HepG2 (cell line): ENCODE data around the gene OR52K1. TPM values are rescaled to one million over a fixed set of nuclear protein-coding genes. Genes with fewer than 3 reads are reported as not detected.

Source experiments
- ATAC-seq: fragments of 200-7000 bp; cut with Tn5 transposase; 3 replicates; pipeline ENCODE4 v1.9.1; 2020; ENCODE audit warnings: mild to moderate bottlenecking, moderate library complexity
- BruUV-seq: library from RNA; stranded (reverse); fragments of 400-500 nt; replicated peaks from 2 replicates; lab custom pipeline; 2021; lab: Mats Ljungman, UMichigan
- CTCF ChIA-PET: fragments of 300-600 bp; formaldehyde crosslinking; extraction: SDS; loops from one replicate; lab custom pipeline; 2021; ENCODE audit warnings: low total read pairs, inconsistent platforms, low intra/inter-chr PET ratio; lab: Yijun Ruan, JAX
- POLR2A ChIA-PET: fragments of 350-600 bp; sonication (Branson Sonifier 250); formaldehyde crosslinking; loops from one replicate; lab custom pipeline; 2020; ENCODE audit warnings: antibody characterized with exemption, inconsistent platforms; lab: Yijun Ruan, JAX
- DNase-seq: peaks from one replicate; pipeline ENCODE4 v3.0.0-alpha.2; 2015; ENCODE audit warnings: low spot score
- FAIRE-seq: peaks from 3 replicates; lab custom pipeline; 2011; peaks lifted over from hg19 to GRCh38; lab: Jason Lieb, UNC
- H2AFZ ChIP-seq: one replicate; pipeline ENCODE4 v1.6.1; 2011; ENCODE audit warnings: low read length, inconsistent platforms
- H3K27ac ChIP-seq: fragments of 300-600 bp; 3 replicates; pipeline ENCODE4 v1.8.0; 2011; ENCODE audit warnings: mixed run types, mild to moderate bottlenecking, mixed read lengths, low read length, inconsistent platforms; ENCODE audit not compliant: insufficient read depth; ENCODE audit errors: extremely low read length
- H3K27me3 ChIP-seq, 2 experiments: fragments of 200-600 bp in 1 of 2; 2 replicates in 1 of 2; 3 replicates in 1 of 2; pipeline versions ENCODE4 v1.6.0 to v1.8.0; 2011; ENCODE audit warnings: low read length in 2 of 2, mild to moderate bottlenecking in 2 of 2, moderate library complexity in 2 of 2, inconsistent platforms in 1 of 2; ENCODE audit not compliant: insufficient read depth in 2 of 2, control insufficient read depth in 1 of 2
- H3K36me3 ChIP-seq, 2 experiments: fragments of 200-600 bp in 1 of 2; replicated peaks in 1 of 2; 2 replicates in 1 of 2; 3 replicates in 1 of 2; pipeline versions ENCODE4 v1.5.1 to v1.8.0; 2011; ENCODE audit warnings: low read length in 2 of 2, inconsistent platforms in 1 of 2; ENCODE audit not compliant: insufficient read depth in 2 of 2, control insufficient read depth in 1 of 2
- H3K4me1 ChIP-seq: 2 replicates; pipeline ENCODE4 v1.5.1; 2012; ENCODE audit warnings: low read length, inconsistent platforms; ENCODE audit not compliant: insufficient read depth
- H3K4me2 ChIP-seq: 2 replicates; pipeline ENCODE4 v1.6.0; 2011; ENCODE audit warnings: low read depth, low read length, inconsistent platforms
- H3K4me3 ChIP-seq, 3 experiments: fragments of 200-600 bp in 1 of 3; sonication (generic), shearing (Covaris generic) in 1 of 3; replicated peaks in 1 of 3; 2 replicates each; pipeline ENCODE4 v1.5.1; 2011 to 2016; ENCODE audit warnings: low read length in 3 of 3, inconsistent platforms in 2 of 3, low read depth in 2 of 3, mild to moderate bottlenecking in 2 of 3, control low read depth in 1 of 3, mixed read lengths in 1 of 3; ENCODE audit not compliant: insufficient read depth in 1 of 3
- H3K79me2 ChIP-seq: one replicate; pipeline ENCODE4 v1.6.1; 2011; ENCODE audit warnings: low read length, inconsistent platforms; ENCODE audit not compliant: insufficient read depth
- H3K9ac ChIP-seq: 2 replicates; pipeline ENCODE4 v1.6.0; 2011; ENCODE audit warnings: mild to moderate bottlenecking, low read depth, low read length, inconsistent platforms; ENCODE audit not compliant: insufficient read depth
- H3K9me3 ChIP-seq: 2 replicates; pipeline ENCODE4 v1.5.1; 2012; ENCODE audit warnings: mild to moderate bottlenecking, low read length
- H4K20me1 ChIP-seq: 2 replicates; pipeline ENCODE4 v1.6.0; 2011; ENCODE audit warnings: inconsistent platforms, mild to moderate bottlenecking, low read length, moderate library complexity; ENCODE audit not compliant: insufficient read depth
- CBX1 ChIP-seq: IDR thresholded peaks from one replicate; pipeline ENCODE4 v1.6.1; 2016; ENCODE audit warnings: antibody characterized with exemption, low read depth
- HIVEP1 ChIP-seq: sonication (generic); formaldehyde crosslinking; IDR thresholded peaks from 2 replicates; pipeline ENCODE4 v1.4.0; 2020; ENCODE audit warnings: mild to moderate bottlenecking, missing genetic modification reagents
- RNF2 ChIP-seq: fragments of 450-650 bp; conservative IDR thresholded peaks from 2 replicates; pipeline ENCODE4 v1.6.1; 2016; ENCODE audit warnings: low read depth
- SATB2 ChIP-seq: sonication (generic); formaldehyde crosslinking; IDR thresholded peaks from 2 replicates; pipeline ENCODE4 v1.5.0; 2020; ENCODE audit warnings: missing genetic modification reagents
- SCMH1 ChIP-seq: sonication (generic); formaldehyde crosslinking; IDR thresholded peaks from 2 replicates; pipeline ENCODE4 v1.9.0; 2021; ENCODE audit warnings: missing genetic modification reagents, mild to moderate bottlenecking, borderline replicate concordance
- YY1 ChIP-seq: IDR thresholded peaks from 2 replicates; pipeline ENCODE4 v1.6.1; 2011; ENCODE audit warnings: low read length, low read depth, moderate library complexity, mild to moderate bottlenecking; ENCODE audit not compliant: insufficient read depth, insufficient replicate concordance
- ZBTB21 ChIP-seq: sonication (generic); formaldehyde crosslinking; IDR thresholded peaks from 2 replicates; pipeline ENCODE4 v1.4.0; 2020; ENCODE audit warnings: missing genetic modification reagents
- ZFAT ChIP-seq: sonication (generic); formaldehyde crosslinking; conservative IDR thresholded peaks from 2 replicates; pipeline ENCODE4 v1.8.1; 2023; ENCODE audit warnings: missing genetic modification reagents, inconsistent platforms
- ZFP82 ChIP-seq: sonication (generic); formaldehyde crosslinking; IDR thresholded peaks from 2 replicates; pipeline ENCODE4 v1.5.1; 2020; ENCODE audit warnings: mild to moderate bottlenecking, missing genetic modification reagents, borderline replicate concordance
- ZNF326 ChIP-seq: sonication (generic); formaldehyde crosslinking; IDR thresholded peaks from 2 replicates; pipeline ENCODE4 v1.4.0; 2020; ENCODE audit warnings: missing genetic modification reagents, borderline replicate concordance
- ZNF589 ChIP-seq: sonication (generic); formaldehyde crosslinking; conservative IDR thresholded peaks from 2 replicates; pipeline ENCODE4 v1.8.0; 2022; ENCODE audit warnings: mild to moderate bottlenecking, moderate library complexity, missing genetic modification reagents
- WGBS: methylation state at CpG from one replicate; pipeline ENCODE4 v1.1.6; 2017; ENCODE audit warnings: low lambda C conversion rate; 5-methylcytosine and 5-hydroxymethylcytosine counted together
- in situ Hi-C: cut with HindIII; loops from 2 replicates; pipeline ENCODE4 v1.10.0; 2017; ENCODE audit warnings: low pct_unique_long_range_greater_than_20kb; ENCODE audit not compliant: extremely low pct_ligation_motif_present
- intact Hi-C: fragments of 100-400 bp; cut with micrococcal nuclease; formaldehyde crosslinking; loops from one replicate; pipeline ENCODE4 v1.10.0; 2022; ENCODE audit not compliant: unreplicated experiment
- polyA plus RNA-seq, 8 experiments: library from polyadenylated mRNA; depleted of rRNA in 3 of 8; stranded (reverse) in 7 of 8; unstranded in 1 of 8; fragments of >200 nt; fragmentation: Illumina TruSeq in 4 of 8; extraction: Trizol in 4 of 8; gene quantifications; 2 replicates each; pipeline versions ENCODE4 v1.2.1 to v1.2.3, GENCODE V29; 2011 to 2016; ENCODE audit warnings: low read depth in 4 of 8, missing spikeins in 1 of 8, mixed read lengths in 1 of 8; ENCODE audit not compliant: insufficient read depth in 1 of 8
- total RNA-seq, 5 experiments: library from RNA; depleted of rRNA; stranded (reverse); fragments of >200 nt; fragmentation: Illumina TruSeq; extraction: Trizol; gene quantifications; 2 replicates each; pipeline ENCODE4 v1.2.3, GENCODE V29; 2016; ENCODE audit warnings: low read depth in 1 of 5
- TF ChIP-seq, protein P1 (sequence below): sonication (generic); formaldehyde crosslinking; IDR thresholded peaks from 2 replicates; pipeline ENCODE4 v1.4.0; 2020; ENCODE audit warnings: missing genetic modification reagents, borderline replicate concordance
- TF ChIP-seq, protein P2 (sequence below): sonication (generic); formaldehyde crosslinking; IDR thresholded peaks from 2 replicates; pipeline ENCODE4 v1.8.1; 2023; ENCODE audit warnings: mild to moderate bottlenecking, missing genetic modification reagents, borderline replicate concordance
- TF ChIP-seq, protein P3 (sequence below): sonication (generic); formaldehyde crosslinking; IDR thresholded peaks from 2 replicates; pipeline ENCODE4 v1.8.0; 2022; ENCODE audit warnings: mild to moderate bottlenecking, missing genetic modification reagents, moderate library complexity
- TF ChIP-seq, protein P4 (sequence below): sonication (generic); formaldehyde crosslinking; IDR thresholded peaks from 2 replicates; pipeline ENCODE4 v1.4.0; 2020; ENCODE audit warnings: mild to moderate bottlenecking, missing genetic modification reagents, borderline replicate concordance

Gene OR52K1
- total and polyA plus RNA-seq, 2 of the 13 experiments (the other 11 are each of a cell fraction or from before 2014, with no cell fraction given) = not detected

DNA sequence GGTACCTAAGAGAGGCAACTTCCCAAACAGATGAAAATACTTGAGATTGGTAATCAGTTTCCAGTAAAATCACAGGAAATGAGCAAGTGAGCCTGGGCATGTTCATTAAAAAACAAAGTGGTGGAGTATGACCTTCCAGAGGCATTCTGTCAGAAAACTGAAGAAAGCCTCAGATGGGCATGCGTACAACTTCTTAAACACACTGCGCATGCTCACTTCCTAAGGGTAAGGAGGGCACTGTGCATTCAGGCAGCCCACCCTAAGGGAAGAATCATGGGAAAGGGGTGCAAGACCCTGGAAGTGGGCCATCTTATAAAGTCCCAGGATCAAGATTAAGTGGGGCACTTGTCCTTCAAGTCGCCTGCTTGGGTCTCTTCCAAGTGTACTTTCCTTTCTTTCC is 29.3 kb upstream of the OR52K1 start:
- ATAC-seq = no peak

More for the DNA sequence above, 29.3 kb upstream of the OR52K1 start:
- no peak for FAIRE-seq
- no peaks in the 10 kb centered on the region for H3K9me3 ChIP-seq
- TF ChIP-seq HIVEP1 (no peak), ZFAT (CRISPR knock-in tag) (no peak), SCMH1 (no peak), ZNF326 (no peak), ZNF589 (CRISPR knock-in tag) (no peak), ZFP82 (no peak), SATB2 (CRISPR knock-in tag) (no peak), ZBTB21 (CRISPR knock-in tag) (no peak), RNF2 (no peak), CBX1 (no peak), YY1 (no peak)
- TF ChIP-seq, protein P1, sequence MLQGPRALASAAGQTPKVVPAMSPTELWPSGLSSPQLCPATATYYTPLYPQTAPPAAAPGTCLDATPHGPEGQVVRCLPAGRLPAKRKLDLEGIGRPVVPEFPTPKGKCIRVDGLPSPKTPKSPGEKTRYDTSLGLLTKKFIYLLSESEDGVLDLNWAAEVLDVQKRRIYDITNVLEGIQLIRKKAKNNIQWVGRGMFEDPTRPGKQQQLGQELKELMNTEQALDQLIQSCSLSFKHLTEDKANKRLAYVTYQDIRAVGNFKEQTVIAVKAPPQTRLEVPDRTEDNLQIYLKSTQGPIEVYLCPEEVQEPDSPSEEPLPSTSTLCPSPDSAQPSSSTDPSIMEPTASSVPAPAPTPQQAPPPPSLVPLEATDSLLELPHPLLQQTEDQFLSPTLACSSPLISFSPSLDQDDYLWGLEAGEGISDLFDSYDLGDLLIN = no peak
- TF ChIP-seq, protein P2, sequence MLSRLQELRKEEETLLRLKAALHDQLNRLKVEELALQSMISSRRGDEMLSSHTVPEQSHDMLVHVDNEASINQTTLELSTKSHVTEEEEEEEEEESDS = no peak
- TF ChIP-seq, protein P3, sequence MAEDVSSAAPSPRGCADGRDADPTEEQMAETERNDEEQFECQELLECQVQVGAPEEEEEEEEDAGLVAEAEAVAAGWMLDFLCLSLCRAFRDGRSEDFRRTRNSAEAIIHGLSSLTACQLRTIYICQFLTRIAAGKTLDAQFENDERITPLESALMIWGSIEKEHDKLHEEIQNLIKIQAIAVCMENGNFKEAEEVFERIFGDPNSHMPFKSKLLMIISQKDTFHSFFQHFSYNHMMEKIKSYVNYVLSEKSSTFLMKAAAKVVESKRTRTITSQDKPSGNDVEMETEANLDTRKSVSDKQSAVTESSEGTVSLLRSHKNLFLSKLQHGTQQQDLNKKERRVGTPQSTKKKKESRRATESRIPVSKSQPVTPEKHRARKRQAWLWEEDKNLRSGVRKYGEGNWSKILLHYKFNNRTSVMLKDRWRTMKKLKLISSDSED (CRISPR knock-in tag) = no peak
- TF ChIP-seq, protein P4, sequence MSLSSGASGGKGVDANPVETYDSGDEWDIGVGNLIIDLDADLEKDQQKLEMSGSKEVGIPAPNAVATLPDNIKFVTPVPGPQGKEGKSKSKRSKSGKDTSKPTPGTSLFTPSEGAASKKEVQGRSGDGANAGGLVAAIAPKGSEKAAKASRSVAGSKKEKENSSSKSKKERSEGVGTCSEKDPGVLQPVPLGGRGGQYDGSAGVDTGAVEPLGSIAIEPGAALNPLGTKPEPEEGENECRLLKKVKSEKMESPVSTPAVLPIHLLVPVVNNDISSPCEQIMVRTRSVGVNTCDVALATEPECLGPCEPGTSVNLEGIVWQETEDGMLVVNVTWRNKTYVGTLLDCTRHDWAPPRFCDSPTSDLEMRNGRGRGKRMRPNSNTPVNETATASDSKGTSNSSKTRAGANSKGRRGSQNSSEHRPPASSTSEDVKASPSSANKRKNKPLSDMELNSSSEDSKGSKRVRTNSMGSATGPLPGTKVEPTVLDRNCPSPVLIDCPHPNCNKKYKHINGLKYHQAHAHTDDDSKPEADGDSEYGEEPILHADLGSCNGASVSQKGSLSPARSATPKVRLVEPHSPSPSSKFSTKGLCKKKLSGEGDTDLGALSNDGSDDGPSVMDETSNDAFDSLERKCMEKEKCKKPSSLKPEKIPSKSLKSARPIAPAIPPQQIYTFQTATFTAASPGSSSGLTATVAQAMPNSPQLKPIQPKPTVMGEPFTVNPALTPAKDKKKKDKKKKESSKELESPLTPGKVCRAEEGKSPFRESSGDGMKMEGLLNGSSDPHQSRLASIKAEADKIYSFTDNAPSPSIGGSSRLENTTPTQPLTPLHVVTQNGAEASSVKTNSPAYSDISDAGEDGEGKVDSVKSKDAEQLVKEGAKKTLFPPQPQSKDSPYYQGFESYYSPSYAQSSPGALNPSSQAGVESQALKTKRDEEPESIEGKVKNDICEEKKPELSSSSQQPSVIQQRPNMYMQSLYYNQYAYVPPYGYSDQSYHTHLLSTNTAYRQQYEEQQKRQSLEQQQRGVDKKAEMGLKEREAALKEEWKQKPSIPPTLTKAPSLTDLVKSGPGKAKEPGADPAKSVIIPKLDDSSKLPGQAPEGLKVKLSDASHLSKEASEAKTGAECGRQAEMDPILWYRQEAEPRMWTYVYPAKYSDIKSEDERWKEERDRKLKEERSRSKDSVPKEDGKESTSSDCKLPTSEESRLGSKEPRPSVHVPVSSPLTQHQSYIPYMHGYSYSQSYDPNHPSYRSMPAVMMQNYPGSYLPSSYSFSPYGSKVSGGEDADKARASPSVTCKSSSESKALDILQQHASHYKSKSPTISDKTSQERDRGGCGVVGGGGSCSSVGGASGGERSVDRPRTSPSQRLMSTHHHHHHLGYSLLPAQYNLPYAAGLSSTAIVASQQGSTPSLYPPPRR (CRISPR knock-in tag) = no peak
- TF ChIP-seq, all 625 proteins: peak for 0
- Histone ChIP-seq H3K4me3 (no peak overlapping the region), H2AFZ (no peak overlapping the region), H4K20me1 (no peaks in the 10 kb centered on the region), H3K4me2 (no peak overlapping the region), H3K4me1 (no peaks in the 10 kb centered on the region), H3K27ac (no peak overlapping the region), H3K27me3 (no peaks in the 10 kb centered on the region; a peak in 2 of 5 replicates), H3K79me2 (no peaks in the 10 kb centered on the region), H3K36me3 (no peaks in the 10 kb centered on the region), H3K9ac (no peak overlapping the region)
- ChIA-PET CTCF (no interaction called here), POLR2A (no interaction called here)
- intact Hi-C loops = no loop called here
- 64% methylated on average over 3 of the region's 3 CpGs for WGBS
- no TSS peak for BruUV-seq
- in situ Hi-C loops = no loop called here
- no peak for DNase-seq
